Prostate gland (tissue), 2 donors: ENCODE measurements around the gene TMEM91. TPM values are rescaled to one million over a fixed set of nuclear protein-coding genes. Genes with fewer than 3 reads are reported as not detected.
A peak's percentile ranks its signal among the peaks of the same experiment; 100 is the strongest.

Experiments used
- DNase-seq: peaks from one replicate; pipeline ENCODE4 v3.0.0-alpha.2; 2019; ENCODE audit warnings: low spot score
- H3K27ac ChIP-seq, 2 donors: fragments of 200-600 bp; sonication (generic); 2 replicates each; pipeline ENCODE4 v1.5.1; 2017 to 2019
- H3K27me3 ChIP-seq: fragments of 200-600 bp; sonication (generic); replicated peaks from 2 replicates; pipeline ENCODE4 v1.5.1; 2019; ENCODE audit not compliant: insufficient read depth
- H3K36me3 ChIP-seq, 2 donors: fragments of 200-600 bp; sonication (generic); 1 replicate in 1 of 2; 2 replicates in 1 of 2; pipeline versions ENCODE4 v1.5.1 to v1.8.1; 2017 to 2019
- H3K4me1 ChIP-seq: fragments of 200-600 bp; sonication (generic); replicated peaks from 2 replicates; pipeline ENCODE4 v1.5.1; 2019
- H3K4me3 ChIP-seq, 2 donors: fragments of 200-600 bp; sonication (generic); 2 replicates each; pipeline ENCODE4 v1.5.1; 2017 to 2019
- H3K9me3 ChIP-seq: fragments of 200-600 bp; sonication (generic); 2 replicates; pipeline ENCODE4 v1.5.1; 2017
- POLR2A ChIP-seq: fragments of 450-650 bp; IDR thresholded peaks from one replicate; pipeline ENCODE4 v1.6.1; 2016; ENCODE audit warnings: antibody characterized with exemption, mild to moderate bottlenecking
- POLR2AphosphoS5 ChIP-seq: sonication (generic); formaldehyde crosslinking; IDR thresholded peaks from one replicate; pipeline ENCODE4 v1.6.1; 2017; ENCODE audit warnings: antibody characterized with exemption
- WGBS: methylation state at CpG from one replicate; pipeline ENCODE4 v1.1.5; 2018; 5-methylcytosine and 5-hydroxymethylcytosine counted together
- intact Hi-C: fragments of 100-400 bp; cut with DNase I; formaldehyde crosslinking; loops from one replicate; pipeline ENCODE4 v1.14.2; 2022
- total RNA-seq, 2 donors: library from RNA; depleted of rRNA; stranded (reverse); fragments of >200 nt; gene quantifications; one replicate each; pipeline ENCODE4 v1.1.0, GENCODE V29; 2016
- TF ChIP-seq, protein P1 (sequence below), 4 experiments: fragments of 200-600 bp in 2 of 4; fragments of 450-650 bp in 2 of 4; sonication (generic) in 2 of 4; IDR thresholded peaks; 1 replicate in 3 of 4; 2 replicates in 1 of 4; pipeline ENCODE4 v1.5.1; 2016 to 2019; ENCODE audit warnings: antibody characterized with exemption in 4 of 4, mild to moderate bottlenecking in 2 of 4, moderate library complexity in 2 of 4

The TMEM91 gene
- total RNA-seq, 2 donors from 2014 or later: 15.7 to 19.7 TPM

DNA sequence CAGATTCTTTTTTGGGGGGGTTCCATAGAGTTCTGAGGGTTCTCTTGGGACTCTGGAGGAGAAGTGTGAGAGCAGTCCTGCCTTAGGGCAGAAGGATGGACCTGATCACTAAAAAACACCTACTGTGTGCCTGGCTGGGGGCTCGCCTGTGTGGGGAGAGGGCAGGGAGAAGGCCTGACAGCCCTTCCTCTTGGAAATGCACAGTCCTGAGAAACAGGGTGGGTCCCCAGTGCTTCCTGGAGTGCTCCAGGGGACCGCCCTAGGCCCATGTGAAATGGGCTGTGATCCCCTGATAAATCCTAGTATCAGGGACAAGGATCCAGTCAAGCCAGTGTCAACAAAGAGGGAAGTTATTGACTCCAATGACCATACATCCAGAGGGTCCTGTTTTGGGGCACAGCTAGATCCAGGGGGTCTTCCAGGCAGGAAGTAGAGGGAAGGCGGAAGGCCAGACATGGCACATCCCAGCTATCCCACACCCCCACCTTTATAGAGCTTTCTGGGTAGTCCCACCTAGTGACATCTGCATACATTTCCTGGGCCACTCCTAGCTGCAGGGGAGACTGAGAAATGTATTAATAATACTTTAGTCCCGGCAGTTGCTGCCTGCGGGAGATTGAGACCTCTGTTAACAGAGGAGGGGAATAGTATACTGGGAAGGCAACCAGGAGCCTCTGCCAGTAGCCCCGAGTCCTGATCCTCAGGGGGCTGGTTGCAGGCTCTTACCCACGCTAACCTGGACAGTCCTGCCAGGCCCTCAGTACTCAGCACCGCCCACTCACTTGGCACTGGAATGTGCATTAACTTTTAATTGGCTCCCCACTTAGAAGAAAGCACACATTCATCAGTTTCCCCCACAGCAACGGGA lies 35.0 kb downstream of the TMEM91 start:
- Histone ChIP-seq H3K27ac (no peak overlapping the region), H3K36me3 (peaks cover 3 to 6% of the 10 kb centered on the region in 2 donors), H3K4me3 (no peak overlapping the region), H3K27me3 (no peaks in the 10 kb centered on the region), H3K9me3 (no peaks in the 10 kb centered on the region), H3K4me1 (peaks cover 10% of the 10 kb centered on the region)
- TF ChIP-seq, protein P1, sequence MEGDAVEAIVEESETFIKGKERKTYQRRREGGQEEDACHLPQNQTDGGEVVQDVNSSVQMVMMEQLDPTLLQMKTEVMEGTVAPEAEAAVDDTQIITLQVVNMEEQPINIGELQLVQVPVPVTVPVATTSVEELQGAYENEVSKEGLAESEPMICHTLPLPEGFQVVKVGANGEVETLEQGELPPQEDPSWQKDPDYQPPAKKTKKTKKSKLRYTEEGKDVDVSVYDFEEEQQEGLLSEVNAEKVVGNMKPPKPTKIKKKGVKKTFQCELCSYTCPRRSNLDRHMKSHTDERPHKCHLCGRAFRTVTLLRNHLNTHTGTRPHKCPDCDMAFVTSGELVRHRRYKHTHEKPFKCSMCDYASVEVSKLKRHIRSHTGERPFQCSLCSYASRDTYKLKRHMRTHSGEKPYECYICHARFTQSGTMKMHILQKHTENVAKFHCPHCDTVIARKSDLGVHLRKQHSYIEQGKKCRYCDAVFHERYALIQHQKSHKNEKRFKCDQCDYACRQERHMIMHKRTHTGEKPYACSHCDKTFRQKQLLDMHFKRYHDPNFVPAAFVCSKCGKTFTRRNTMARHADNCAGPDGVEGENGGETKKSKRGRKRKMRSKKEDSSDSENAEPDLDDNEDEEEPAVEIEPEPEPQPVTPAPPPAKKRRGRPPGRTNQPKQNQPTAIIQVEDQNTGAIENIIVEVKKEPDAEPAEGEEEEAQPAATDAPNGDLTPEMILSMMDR (IDR thresholded peaks at IDR 0.05): no peak
- no peak for TF ChIP-seq POLR2AphosphoS5
- no peak for TF ChIP-seq POLR2A
- intact Hi-C loops: no loop called here
- 57% methylated on average over 9 of the region's 9 CpGs for WGBS
- no peak for DNase-seq

DNA sequence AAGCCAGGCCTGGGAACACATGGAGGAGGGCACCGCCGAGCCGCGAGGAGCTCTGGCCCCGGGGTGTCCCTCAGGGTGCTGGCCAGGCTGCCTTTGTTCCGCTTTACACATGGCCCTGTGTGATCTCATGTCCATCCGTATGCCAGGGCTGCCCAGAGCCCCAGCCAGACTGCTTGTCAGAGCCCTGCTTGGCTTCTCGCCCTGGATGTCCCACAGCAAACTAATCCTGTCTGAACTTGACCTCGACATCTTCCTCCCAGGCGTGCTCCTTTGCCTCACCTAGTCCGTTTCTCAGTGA lies 35.6 kb downstream of the TMEM91 start:
- peak; percentile 26 for DNase-seq
- H3K27me3 ChIP-seq: no peaks in the 10 kb centered on the region

DNA sequence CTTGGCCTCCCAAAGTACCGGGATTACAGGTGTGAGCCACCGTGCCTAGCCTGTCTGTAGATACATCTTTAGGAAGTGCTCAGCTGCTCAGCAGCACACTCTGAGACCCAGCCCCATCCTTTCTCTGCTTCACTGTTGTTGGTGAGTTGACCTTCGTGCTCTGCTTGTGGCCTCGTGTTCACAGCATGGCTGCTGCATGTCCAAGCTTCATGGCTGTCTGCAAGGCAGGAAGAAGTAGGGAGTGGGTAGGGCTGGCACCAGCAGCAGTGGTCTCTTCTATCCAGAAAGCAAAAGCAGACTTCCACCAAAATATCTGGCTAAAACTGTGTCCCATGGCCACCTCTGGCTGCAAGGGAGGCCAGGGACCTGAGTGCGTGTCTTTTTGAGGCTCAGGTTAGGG lies 36.6 kb downstream of the TMEM91 start:
- no peak overlapping the region for H3K27ac ChIP-seq
- intact Hi-C loops: no loop called here
- H3K9me3 ChIP-seq: no peaks in the 10 kb centered on the region
- peaks cover 3 to 6% of the 10 kb centered on the region in 2 donors for H3K36me3 ChIP-seq
- 96% methylated on average over 5 of the region's 5 CpGs for WGBS
- no peaks in the 10 kb centered on the region for H3K27me3 ChIP-seq
- H3K4me3 ChIP-seq: no peak overlapping the region
- no peak for DNase-seq
- TF ChIP-seq, protein P1 (IDR thresholded peaks at IDR 0.05): no peak
- no peak for TF ChIP-seq POLR2A
- TF ChIP-seq POLR2AphosphoS5: no peak
- peaks cover 10% of the 10 kb centered on the region for H3K4me1 ChIP-seq

More for the DNA sequence above, 35.6 kb downstream of the TMEM91 start:
- TF ChIP-seq, protein P1 (IDR thresholded peaks at IDR 0.05): no peak
- TF ChIP-seq POLR2A: peak; percentile 13
- no peak for TF ChIP-seq POLR2AphosphoS5
- H3K36me3 ChIP-seq: peaks cover 3 to 6% of the 10 kb centered on the region in 2 donors
- 50% methylated on average over 11 of the region's 11 CpGs for whole genome bisulfite sequencing
- H3K27ac ChIP-seq: no peak overlapping the region
- H3K9me3 ChIP-seq: no peaks in the 10 kb centered on the region
- no peak overlapping the region for H3K4me3 ChIP-seq
- intact Hi-C loops: no loop called here
- peaks cover 10% of the 10 kb centered on the region for H3K4me1 ChIP-seq

DNA sequence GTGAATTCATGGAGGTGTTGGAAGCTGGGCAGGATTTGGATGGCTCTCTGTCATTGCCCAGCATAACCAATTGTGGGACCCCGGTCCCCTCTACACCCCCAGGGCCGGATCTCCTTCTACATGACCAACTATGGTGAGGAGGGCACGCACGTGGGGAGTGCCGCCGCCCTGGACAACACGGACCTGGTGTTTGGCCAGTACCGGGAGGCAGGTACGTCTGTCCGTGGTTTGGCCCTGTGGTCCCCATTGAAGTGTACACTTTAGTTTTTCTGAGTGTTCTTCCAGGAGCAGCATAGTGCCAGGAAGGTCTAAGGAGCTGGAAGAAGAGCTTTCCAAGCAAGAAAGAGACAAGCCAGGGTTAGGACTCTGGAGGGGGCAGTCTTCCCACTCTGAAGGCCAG lies 37.6 kb downstream of the TMEM91 start:
- no peaks in the 10 kb centered on the region for H3K27me3 ChIP-seq
- no peak for DNase-seq
- peaks cover 3 to 6% of the 10 kb centered on the region in 2 donors for H3K36me3 ChIP-seq
- intact Hi-C loops: no loop called here
- H3K9me3 ChIP-seq: no peaks in the 10 kb centered on the region
- H3K4me3 ChIP-seq: no peak overlapping the region
- 89% methylated on average over 10 of the region's 10 CpGs for WGBS
- H3K4me1 ChIP-seq: peaks cover 10% of the 10 kb centered on the region
- TF ChIP-seq POLR2AphosphoS5 (no peak), POLR2A (no peak)
- TF ChIP-seq, protein P1 (IDR thresholded peaks at IDR 0.05): no peak
- no peak overlapping the region for H3K27ac ChIP-seq

DNA sequence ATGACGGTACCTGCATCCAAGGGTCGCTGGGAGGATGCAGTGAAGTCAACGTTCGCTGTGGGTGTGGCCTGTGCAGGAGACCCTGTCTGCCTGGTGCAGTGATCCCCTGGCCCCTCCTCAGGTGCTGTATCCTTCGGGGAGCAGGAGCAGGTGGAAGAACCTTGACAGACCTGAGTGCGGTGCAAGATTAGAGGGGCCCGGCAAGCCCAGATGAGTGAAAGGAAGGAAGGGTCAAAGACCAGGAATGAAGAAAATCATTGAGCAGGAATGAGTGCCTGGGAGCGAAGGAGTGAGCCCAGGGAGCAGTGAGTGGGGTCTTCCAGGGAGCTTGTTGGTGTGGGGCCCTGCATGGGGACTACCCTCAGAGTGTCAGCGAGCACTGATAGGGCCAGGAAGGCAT lies 38.1 kb downstream of the TMEM91 start:
- TF ChIP-seq POLR2A (no peak), POLR2AphosphoS5 (no peak)
- TF ChIP-seq, protein P1 (IDR thresholded peaks at IDR 0.05): no peak
- intact Hi-C loops: no loop called here
- H3K9me3 ChIP-seq: no peaks in the 10 kb centered on the region
- no peak for DNase-seq
- H3K4me3 ChIP-seq: no peak overlapping the region
- no peaks in the 10 kb centered on the region for H3K27me3 ChIP-seq
- H3K4me1 ChIP-seq: peaks cover 10% of the 10 kb centered on the region
- peaks cover 6% of the 10 kb centered on the region in 2 donors for H3K36me3 ChIP-seq
- WGBS: 91% methylated on average over 9 of the region's 9 CpGs
- no peak overlapping the region for H3K27ac ChIP-seq
